ENCODE results near the gene DBF4. TPM values are rescaled to one million over a fixed set of nuclear protein-coding genes. Genes with fewer than 3 reads are reported as not detected.
"Not testable (repeated sequence)": the region's sequence is repeated elsewhere in the genome, so short reads cannot be mapped to it uniquely, and the experiment has no call there.

Gene DBF4
- total RNA-seq, 1 experiment from 2014 or later = 55.4 TPM

GRCh38 chr7:87828383-87828782, 47.9 kb upstream of the DBF4 start:
- DNase-seq (ENCODE audit: low spot score); H3K4me1 Mint-ChIP-seq; ATAC-seq; H3K27me3 Mint-ChIP-seq (ENCODE audit: low read depth); H3K4me3 Mint-ChIP-seq; CTCF ChIA-PET; POLR2A ChIA-PET; H3K27ac Mint-ChIP-seq: not testable (repeated sequence)
- TF ChIP-seq GTF2I (CRISPR knock-in tag; conservative IDR thresholded peaks at IDR 0.05) = 0 out of 2 replicates have a peak, but pooled peaks have one; percentile 43
- Mint-ChIP-seq H3K36me3 (peaks cover 31% of the 10 kb centered on the region), H3K9me3 (peaks cover 48% of the 10 kb centered on the region)

GRCh38 chr7:87831097-87831496, 45.2 kb upstream of the DBF4 start:
- no peaks in the 10 kb centered on the region for H3K4me1 Mint-ChIP-seq

More at GRCh38 chr7:87831097-87831496, 45.2 kb upstream of the DBF4 start:
- Mint-ChIP-seq H3K4me3 (no peak overlapping the region), H3K27me3 (ENCODE audit: low read depth) (no peaks in the 10 kb centered on the region), H3K36me3 (peaks cover 10% of the 10 kb centered on the region), H3K9me3 (peaks cover 21% of the 10 kb centered on the region), H3K27ac (no peak overlapping the region)
- ChIA-PET POLR2A (no interaction called here), CTCF (interaction anchor here (0.6 kb wide), 1 partner anchor 529 kb away, joined by 3 read pairs; no protein-coding TSS in a partner anchor)
- DNase-seq (ENCODE audit: low spot score) = no peak
- TF ChIP-seq CREM (CRISPR knock-in tag; IDR thresholded peaks at IDR 0.05) (no peak), ZNF416 (CRISPR knock-in tag; IDR thresholded peaks at IDR 0.05) (no peak), MXD4 (CRISPR knock-in tag; IDR thresholded peaks at IDR 0.05; ENCODE audit: borderline replicate concordance) (no peak), FOXP1 (CRISPR knock-in tag; IDR thresholded peaks at IDR 0.05; ENCODE audit: borderline replicate concordance) (no peak), PREB (CRISPR knock-in tag; IDR thresholded peaks at IDR 0.05; ENCODE audit: borderline replicate concordance) (no peak), NR2C2 (CRISPR knock-in tag; IDR thresholded peaks at IDR 0.05) (no peak), E2F1 (CRISPR knock-in tag; IDR thresholded peaks at IDR 0.05) (no peak), CREB1 (CRISPR knock-in tag; IDR thresholded peaks at IDR 0.05) (no peak), IRF2 (CRISPR knock-in tag; IDR thresholded peaks at IDR 0.05; ENCODE audit: borderline replicate concordance, low read depth) (no peak), JAZF1 (CRISPR knock-in tag; IDR thresholded peaks at IDR 0.05) (no peak), PRDM15 (CRISPR knock-in tag; IDR thresholded peaks at IDR 0.05) (no peak), MLX (CRISPR knock-in tag; IDR thresholded peaks at IDR 0.05) (no peak), MYBL2 (CRISPR knock-in tag; IDR thresholded peaks at IDR 0.05) (no peak), ZNF317 (CRISPR knock-in tag; IDR thresholded peaks at IDR 0.05; ENCODE audit: borderline replicate concordance, low read depth) (no peak), ZSCAN18 (CRISPR knock-in tag; IDR thresholded peaks at IDR 0.05) (no peak), ZNF532 (CRISPR knock-in tag; IDR thresholded peaks at IDR 0.05; ENCODE audit: borderline replicate concordance) (no peak), ZNF512 (CRISPR knock-in tag; IDR thresholded peaks at IDR 0.05; ENCODE audit: borderline replicate concordance) (no peak), ZNF219 (CRISPR knock-in tag; IDR thresholded peaks at IDR 0.05; ENCODE audit: borderline replicate concordance) (no peak), SOX15 (CRISPR knock-in tag; IDR thresholded peaks at IDR 0.05) (no peak), TP53 (CRISPR knock-in tag; IDR thresholded peaks at IDR 0.05) (no peak)
- no peak for ATAC-seq
